Measurements from ENCODE around the gene DDX56.

DDX56 gene

DNA sequence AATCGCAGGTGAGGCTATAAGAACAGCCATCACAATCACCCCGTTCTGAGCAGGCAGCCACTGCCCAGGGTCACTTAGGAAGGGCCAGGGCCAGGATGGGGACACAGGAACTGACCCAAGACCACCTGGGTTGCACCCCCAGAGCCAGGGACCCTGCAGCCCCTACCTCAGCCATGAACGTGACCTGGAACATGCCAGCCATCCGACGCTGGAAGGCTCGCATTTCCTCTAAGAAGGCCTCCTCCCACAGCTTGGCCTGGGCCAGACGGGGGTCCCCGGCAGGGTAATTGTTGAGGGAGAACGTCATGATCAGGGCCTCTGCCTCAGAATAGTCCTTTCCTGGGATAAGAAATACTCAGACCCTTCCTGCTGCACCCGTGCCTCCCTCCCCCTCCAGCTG is 37.6 kb downstream of the DDX56 start:
- no peak for DNase-seq (ENCODE audit: low spot score)
- FAIRE-seq = no peak

DNA sequence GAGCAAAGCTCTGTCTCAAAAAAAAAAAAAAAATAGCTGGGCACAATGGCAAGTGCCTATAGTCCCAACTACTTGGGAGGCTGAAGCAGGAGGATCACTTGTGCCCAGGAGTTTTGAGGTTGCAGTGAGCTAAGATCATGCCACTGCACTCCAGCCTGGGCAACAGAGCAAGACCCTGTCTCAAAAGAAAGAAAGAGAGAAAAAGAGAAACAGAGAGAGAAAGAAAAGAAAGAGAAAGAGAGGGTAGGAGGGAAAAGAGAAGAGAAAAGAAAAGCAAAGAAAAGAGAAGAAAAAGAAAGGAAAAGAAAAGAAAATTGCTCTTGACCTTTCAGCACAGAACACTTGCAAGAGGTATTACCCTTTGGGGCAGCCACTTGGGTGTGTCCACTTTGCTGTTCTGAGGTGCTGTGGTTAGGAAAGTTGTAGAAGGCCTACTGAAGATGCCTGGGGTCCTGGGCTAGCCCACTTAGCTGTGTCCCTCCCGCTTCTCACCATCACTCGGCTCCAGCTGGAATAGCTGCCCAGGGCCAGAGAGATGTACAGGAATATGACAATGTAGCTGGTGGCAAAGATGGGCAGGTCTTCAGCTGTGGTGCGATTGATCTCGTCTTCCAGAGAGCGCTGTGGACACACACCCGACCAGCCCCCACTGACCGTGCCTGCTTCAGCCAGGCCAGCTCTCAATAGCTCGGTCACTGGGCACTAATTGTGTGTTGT is 38.2 kb downstream of the DDX56 start:
- FAIRE-seq (no peak), DNase-seq (ENCODE audit: low spot score) (no peak)

DNA sequence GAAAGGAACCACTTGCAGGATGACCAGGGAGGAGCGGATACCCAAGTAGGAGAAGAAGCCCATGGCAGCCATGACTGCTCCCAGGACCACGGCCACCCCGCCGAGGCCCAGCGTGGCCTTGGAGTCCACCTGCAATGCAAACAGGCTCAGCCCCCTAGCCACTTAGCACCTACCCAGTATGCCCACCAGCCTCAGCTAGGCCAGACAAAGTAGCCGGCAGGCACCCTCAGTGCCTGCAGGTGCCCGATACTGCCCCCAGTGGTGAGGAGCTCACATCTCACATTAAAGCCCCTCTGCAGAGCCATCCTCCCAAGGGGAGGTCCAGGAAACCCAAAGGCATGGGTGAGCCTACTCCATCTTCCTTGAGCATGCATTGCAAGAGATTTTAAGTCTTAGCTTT is 39.2 kb downstream of the DDX56 start:
- no peak for FAIRE-seq
- peak; percentile 29 for DNase-seq (ENCODE audit: low spot score)

DNA sequence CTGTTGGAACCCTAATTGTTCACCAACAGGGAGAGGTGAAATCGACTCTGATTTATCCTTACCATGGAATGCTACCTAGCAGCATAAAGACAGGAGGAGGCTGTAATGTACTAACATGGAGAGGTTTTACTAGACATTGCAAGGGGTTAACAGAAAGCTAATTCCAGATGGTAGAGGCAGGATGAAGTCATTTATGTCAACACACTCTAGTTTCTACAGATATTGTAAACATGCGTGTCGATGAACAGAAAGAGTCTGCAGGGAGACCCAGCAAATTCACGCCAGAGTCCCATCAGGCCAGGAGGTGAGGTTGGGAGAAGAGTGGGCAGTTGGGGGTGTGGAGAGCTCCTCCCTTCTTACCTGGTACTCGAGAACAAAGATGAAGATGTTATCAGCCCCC is 39.6 kb downstream of the DDX56 start:
- no peak for FAIRE-seq
- no peak for DNase-seq (ENCODE audit: low spot score)

DNA sequence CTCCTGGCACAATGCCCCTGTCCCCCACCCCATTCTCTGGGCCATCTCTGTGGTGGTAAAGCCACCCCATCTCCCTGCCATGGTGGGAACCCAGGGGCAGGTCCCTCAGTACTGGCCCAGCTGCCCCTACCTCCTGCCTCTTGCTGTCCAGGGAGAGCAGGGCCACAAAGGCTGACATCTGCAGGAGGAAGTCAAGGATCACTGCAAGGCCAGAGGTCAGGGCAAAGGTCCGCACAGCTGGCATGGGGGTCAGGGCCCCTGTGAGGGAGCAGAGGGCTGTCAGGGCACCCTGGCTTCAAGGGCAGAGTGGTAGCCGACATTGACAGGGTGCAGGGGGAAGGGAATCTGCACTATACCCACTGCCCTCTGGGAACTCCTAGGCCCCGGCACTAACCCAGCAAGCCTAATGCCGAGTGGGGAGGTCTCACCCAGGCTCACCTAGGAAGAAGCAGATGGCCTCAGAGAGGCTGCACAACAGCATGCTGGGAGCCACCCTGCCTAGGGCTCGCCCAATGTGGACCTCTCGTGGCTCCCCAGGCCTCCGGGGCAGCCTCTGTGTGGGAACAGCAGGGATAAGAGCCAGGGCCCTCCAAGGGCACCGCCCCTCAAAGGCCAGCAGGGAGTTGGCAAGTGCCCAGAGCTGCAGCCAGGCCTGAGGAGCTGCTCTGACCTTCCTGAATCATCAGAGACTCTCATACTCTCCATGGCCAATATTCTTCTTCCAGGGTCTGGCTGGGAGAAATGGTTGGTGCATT is 40.2 kb downstream of the DDX56 start:
- DNase-seq (ENCODE audit: low spot score) (no peak), FAIRE-seq (no peak)

DNA sequence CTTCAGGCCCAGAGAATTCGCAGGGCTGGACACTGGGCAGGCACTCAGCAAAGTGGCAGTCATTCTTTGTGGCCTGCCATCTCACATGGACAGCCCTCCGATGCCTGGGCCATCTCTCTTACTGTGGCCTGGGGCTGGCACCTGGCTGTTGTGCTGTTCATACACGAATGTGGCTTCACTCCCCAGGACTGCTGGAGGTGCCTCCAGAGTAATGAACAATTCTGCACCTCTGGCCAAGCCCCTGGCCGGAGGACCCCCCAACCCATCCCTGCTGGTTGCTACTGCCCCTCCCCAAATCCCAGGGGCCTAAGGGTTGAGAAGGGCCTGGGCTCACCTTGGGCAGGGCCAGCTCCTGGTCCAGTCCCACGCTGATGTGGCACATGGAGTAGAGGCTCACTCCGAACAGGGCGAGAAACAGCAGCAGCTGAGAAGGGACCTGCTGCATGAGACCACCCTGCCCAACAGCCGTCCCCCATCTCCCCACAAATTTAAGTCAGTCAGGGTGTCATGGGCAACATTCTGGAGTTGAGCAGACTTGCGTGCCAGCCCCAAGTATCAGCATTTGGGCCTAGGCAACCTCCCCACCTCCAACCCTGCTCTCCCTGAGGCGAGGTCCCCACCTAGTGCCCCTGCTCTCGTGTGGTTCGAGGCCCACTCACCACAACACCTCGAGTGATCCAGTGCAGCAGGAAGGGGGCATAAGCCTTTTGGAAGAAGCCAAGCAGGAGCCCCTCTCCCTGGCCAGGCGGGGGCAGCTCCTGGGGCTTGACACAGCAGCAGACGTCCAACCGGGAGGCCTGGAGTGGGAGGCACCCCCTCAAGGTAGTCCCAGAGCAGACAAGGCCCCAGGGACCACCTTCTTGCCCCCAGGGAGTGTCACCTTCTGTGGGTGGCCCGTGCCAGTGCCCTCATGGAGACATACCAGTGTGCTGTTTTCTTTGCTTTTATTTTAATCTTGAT is 42.0 kb downstream of the DDX56 start:
- no peak for DNase-seq (ENCODE audit: low spot score)
- FAIRE-seq = no peak

DNA sequence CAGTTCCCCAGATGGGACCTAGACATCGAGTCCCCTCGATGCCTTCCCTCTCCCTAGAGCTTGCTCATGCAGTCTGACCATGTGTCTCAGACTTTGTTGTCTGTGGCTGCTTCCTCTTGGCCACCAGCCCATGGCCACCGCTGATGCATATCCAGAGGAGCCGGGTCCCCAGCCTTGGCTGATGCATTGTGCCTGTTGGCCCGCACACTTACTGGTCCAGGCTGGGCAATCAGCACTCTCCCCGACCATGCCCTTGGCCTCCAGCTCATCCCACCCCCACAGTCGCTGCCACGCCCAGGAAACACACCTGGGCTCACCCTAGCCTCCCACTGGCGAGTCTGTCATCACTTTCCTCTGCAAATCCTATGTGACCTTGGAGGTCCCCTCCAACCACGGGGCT is 42.7 kb downstream of the DDX56 start:
- DNase-seq (ENCODE audit: low spot score) (no peak), FAIRE-seq (no peak)

DNA sequence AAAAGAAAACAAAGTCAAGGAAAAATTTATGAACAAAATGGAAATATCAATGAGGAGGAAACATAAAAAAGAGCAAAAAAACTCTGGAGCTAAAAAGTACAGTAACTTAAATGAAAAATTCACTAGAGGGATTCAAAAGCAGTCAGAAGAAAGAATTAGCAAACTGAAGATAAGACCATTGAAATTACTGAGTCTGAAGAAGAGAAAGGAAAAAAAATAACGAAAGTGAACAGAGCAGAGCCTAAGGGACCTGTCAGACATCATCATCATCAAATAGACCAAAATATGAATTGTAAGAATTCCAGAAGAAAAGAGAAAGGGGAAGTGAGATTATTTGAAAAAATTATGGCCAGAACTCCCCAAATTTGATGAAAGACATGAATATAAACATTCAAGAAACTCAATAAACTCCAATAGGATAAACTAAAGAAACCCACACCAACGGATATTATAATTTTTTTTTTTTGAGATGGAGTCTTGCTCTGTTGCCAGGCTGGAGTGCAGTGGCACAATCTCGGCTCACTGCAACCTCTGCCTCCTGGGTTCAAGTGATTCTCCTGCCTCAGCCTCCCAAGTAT is 48.8 kb downstream of the DDX56 start:
- FAIRE-seq (no peak), DNase-seq (ENCODE audit: low spot score) (no peak)

DNA sequence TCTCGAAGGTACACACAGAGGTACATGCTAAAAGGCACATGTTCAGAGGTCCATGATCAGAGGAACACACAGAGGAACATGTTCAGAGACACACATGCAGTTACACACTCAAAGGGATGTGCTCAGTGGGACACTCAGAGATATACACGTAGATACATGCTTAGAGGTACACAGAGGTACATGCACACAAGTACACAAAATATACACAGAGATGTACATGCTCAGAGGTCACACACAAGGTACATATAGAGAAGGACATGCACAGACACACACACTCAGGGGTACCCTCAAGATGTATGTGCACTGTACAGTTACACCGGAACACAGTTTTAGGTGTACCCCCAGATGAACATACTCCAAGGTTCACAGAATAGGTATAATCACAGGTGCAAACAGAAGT is 51.4 kb downstream of the DDX56 start:
- DNase-seq (ENCODE audit: low spot score) (no peak), FAIRE-seq (no peak)

DNA sequence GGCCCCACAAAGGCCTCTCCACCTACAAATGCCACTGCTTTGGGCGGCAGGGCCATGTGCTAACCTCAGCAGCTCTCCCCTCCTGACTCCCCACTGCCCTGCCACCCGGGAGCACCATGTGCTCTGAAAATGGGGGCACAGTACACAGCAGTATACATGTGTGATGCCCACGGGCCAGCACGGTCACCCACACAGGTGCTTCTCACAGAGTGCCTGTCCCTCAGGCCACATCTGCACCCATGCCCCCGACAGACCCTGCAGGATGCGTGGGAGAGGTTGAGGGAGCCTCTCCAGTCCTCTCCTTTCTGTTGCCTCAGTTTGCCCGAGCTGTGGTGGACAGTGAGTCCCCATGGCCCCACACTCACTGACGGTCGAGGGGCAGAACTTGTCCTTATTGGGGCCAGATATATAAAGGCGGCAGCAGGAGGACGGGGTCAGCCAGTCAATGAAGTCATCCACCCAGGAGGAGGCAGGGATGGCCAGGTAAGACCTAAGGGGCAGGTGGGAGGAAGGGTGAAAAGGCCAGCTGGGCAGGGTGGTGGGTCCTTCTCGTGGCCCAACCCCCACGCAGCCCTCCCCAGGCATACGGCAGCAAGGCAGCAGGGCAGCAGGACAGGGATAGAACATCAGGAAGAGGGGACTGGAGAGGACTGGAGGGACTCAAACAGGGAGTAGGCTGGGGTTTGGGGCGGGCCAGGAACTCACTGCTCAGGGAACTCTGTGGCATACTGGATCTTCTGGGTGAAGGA is 52.2 kb downstream of the DDX56 start:
- DNase-seq (ENCODE audit: low spot score) (no peak), FAIRE-seq (no peak)

DNA sequence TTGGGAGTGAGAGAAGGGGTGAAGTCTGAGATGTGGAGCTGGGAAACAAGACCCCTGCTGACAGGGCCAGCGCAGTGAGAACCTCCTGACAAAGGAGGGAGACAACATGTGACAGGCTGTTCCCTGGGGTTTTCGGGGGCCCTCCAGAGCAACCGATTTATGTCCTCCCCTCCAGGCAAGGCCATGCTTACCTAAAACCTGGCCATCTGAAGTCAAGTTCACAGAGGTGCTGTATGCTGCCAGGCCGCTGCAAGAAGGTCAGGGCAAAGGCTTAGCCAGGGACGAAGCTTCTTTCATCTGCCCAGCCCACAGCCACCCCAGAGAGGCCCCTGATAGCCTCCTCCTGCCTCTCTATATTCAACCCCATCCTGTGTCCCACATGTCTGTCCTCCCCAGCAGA is 53.1 kb downstream of the DDX56 start:
- no peak for DNase-seq (ENCODE audit: low spot score)
- no peak for FAIRE-seq

DNA sequence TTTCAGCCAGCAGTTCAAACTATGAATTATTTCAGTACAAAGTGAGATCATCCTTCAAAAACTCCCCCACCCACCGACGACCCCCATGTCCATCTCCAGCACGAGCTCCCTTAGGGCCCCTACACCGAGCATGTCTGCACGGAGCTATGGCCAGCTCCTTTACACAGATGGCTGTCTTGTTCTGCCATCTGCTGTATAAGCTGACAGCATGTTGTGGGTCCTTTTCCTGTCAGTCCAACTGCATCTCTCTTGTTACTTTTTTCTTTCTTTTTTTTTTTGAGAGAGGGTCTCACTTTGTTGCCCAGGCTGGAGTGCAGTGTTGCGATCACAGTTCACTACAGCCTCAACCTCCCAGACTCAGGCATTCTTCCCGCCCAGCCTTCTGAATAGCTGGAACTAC is 54.2 kb downstream of the DDX56 start:
- no peak for FAIRE-seq

DNA sequence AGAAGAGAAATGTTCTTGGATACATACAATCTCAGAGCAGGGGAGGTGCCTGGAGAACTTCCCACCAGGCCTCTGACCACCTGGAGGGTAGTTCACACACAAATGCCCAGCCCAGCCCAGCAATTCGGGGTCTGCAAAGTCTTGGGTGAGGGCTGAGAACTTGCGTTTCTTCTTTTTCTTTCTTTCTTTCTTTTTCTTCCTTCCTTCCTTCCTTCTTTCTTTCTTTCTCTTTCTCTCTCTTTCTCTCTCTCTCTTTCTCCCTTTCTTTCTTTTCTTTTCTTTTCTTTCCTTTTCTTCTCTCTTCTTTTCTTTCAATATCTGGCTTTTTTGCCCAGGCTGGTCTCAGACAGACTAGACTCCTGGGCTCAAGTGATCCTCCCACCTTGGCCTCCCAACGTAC is 54.9 kb downstream of the DDX56 start:
- DNase-seq (ENCODE audit: low spot score) (no peak), FAIRE-seq (no peak)

More for the DNA sequence above, 54.2 kb downstream of the DDX56 start:
- DNase-seq (ENCODE audit: low spot score) = no peak

DNA sequence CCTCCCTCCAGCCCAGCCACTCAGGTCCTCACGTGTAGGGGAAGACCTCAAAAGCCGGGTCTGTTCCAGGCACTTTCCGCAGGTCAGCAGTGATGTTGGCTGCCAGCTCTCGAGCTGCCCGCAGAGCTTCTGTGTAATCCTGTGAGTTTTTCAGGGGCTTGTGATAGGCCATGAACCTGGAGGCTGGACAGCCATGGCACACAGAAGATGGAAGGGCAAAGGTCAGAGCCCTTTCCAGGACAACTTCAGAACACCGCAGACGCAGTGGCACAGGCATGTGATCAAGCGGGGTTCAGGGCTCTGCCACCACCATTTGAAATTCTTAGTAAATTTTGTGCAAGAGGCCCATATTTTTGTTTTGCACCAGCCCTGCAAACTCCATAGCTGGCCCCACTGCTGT is 56.5 kb downstream of the DDX56 start:
- FAIRE-seq (no peak), DNase-seq (ENCODE audit: low spot score) (no peak)
